Panc1 (cell line): ENCODE measurements around the gene AMIGO3. TPM values are rescaled to one million over a fixed set of nuclear protein-coding genes. Genes with fewer than 3 reads are reported as not detected.

ENCODE experiments used
- ATAC-seq: fragments of 200-7000 bp; cut with Tn5 transposase; 2 replicates; pipeline ENCODE4 v1.9.1; 2020; ENCODE audit warnings: mild to moderate bottlenecking, moderate library complexity
- BruUV-seq: library from RNA; stranded (reverse); fragments of 400-500 nt; replicated peaks from 2 replicates; lab custom pipeline; 2021; lab: Mats Ljungman, UMichigan
- CTCF ChIA-PET: fragments of 300-600 bp; sonication (Branson Sonifier 250); formaldehyde crosslinking; loops from one replicate; lab custom pipeline; 2022; ENCODE audit warnings: antibody characterized with exemption; lab: Charles Lee
- POLR2A ChIA-PET: fragments of 300-600 bp; sonication (Branson Sonifier 250); formaldehyde crosslinking; loops from one replicate; lab custom pipeline; 2022; ENCODE audit warnings: antibody characterized with exemption; lab: Charles Lee
- DNase-seq: peaks from one replicate; pipeline ENCODE4 v3.0.0-alpha.2; 2010; ENCODE audit warnings: low read depth, low spot score
- H3K27ac ChIP-seq: 2 replicates; pipeline ENCODE4 v1.5.1; 2011; ENCODE audit warnings: mild to moderate bottlenecking, low read length, inconsistent platforms
- H3K27me3 ChIP-seq: fragments of 200-500 bp; sonication (Bioruptor generic); 2 replicates; pipeline ENCODE4 v1.6.0; 2014; ENCODE audit warnings: low read length, inconsistent platforms; ENCODE audit not compliant: control insufficient read depth, insufficient read depth
- H3K36me3 ChIP-seq: fragments of 200-500 bp; sonication (Bioruptor generic); 2 replicates; pipeline ENCODE4 v1.5.1; 2014; ENCODE audit warnings: inconsistent platforms, mild to moderate bottlenecking, low read length, moderate library complexity; ENCODE audit not compliant: control insufficient read depth, insufficient read depth
- H3K4me1 ChIP-seq: 2 replicates; pipeline ENCODE4 v1.5.1; 2011; ENCODE audit warnings: inconsistent platforms, mild to moderate bottlenecking, low read length, moderate library complexity; ENCODE audit not compliant: control insufficient read depth, insufficient read depth
- H3K4me3 ChIP-seq, 2 experiments: 2 replicates each; pipeline ENCODE4 v1.5.1; 2011 to 2012; ENCODE audit warnings: low read depth in 2 of 2, low read length in 2 of 2, mild to moderate bottlenecking in 2 of 2, inconsistent platforms in 1 of 2, moderate library complexity in 1 of 2
- H3K9me3 ChIP-seq: fragments of 200-500 bp; sonication (Bioruptor generic); 2 replicates; pipeline ENCODE4 v1.5.1; 2014; ENCODE audit warnings: low read depth, mild to moderate bottlenecking, inconsistent platforms, low read length, moderate library complexity; ENCODE audit not compliant: control insufficient read depth, insufficient read depth
- POLR2AphosphoS5 ChIP-seq: IDR thresholded peaks from 2 replicates; pipeline ENCODE4 v1.6.1; 2012; ENCODE audit warnings: mild to moderate bottlenecking, low read depth, low read length, moderate library complexity
- SIN3A ChIP-seq: IDR thresholded peaks from 2 replicates; pipeline ENCODE4 v1.6.1; 2012; ENCODE audit warnings: low read depth, mild to moderate bottlenecking, low read length, moderate library complexity, borderline replicate concordance; ENCODE audit not compliant: insufficient read depth
- TCF7L2 ChIP-seq: IDR thresholded peaks from 2 replicates; pipeline ENCODE4 v1.6.1; 2011; ENCODE audit warnings: mild to moderate bottlenecking, low read depth, low read length, inconsistent platforms
- in situ Hi-C: cut with HindIII; loops from 2 replicates; pipeline ENCODE4 v1.10.0; 2016; ENCODE audit warnings: low sequenced_read_pairs, low pct_unique_long_range_greater_than_20kb
- intact Hi-C: fragments of 100-400 bp; cut with micrococcal nuclease; formaldehyde crosslinking; loops from one replicate; pipeline ENCODE4 v1.10.0; 2022; ENCODE audit not compliant: unreplicated experiment
- total RNA-seq: library from RNA; stranded (reverse); gene quantifications from one replicate; pipeline ENCODE4 v1.2.1, GENCODE V29; 2021; ENCODE audit not compliant: unreplicated experiment
- TF ChIP-seq, protein P1 (sequence below): fragments of 450-650 bp; IDR thresholded peaks from 2 replicates; pipeline ENCODE4 v1.5.1; 2017; ENCODE audit warnings: mild to moderate bottlenecking
- TF ChIP-seq, protein P2 (sequence below), 2 experiments: IDR thresholded peaks; 2 replicates each; pipeline ENCODE4 v1.6.1; 2011 to 2012; ENCODE audit warnings: low read depth in 2 of 2, control low read depth in 1 of 2, low read length in 1 of 2, mild to moderate bottlenecking in 1 of 2, moderate library complexity in 1 of 2; ENCODE audit not compliant: insufficient read depth in 1 of 2

AMIGO3 gene
- total RNA-seq, 1 experiment from 2014 or later, result 0.72 TPM

DNA sequence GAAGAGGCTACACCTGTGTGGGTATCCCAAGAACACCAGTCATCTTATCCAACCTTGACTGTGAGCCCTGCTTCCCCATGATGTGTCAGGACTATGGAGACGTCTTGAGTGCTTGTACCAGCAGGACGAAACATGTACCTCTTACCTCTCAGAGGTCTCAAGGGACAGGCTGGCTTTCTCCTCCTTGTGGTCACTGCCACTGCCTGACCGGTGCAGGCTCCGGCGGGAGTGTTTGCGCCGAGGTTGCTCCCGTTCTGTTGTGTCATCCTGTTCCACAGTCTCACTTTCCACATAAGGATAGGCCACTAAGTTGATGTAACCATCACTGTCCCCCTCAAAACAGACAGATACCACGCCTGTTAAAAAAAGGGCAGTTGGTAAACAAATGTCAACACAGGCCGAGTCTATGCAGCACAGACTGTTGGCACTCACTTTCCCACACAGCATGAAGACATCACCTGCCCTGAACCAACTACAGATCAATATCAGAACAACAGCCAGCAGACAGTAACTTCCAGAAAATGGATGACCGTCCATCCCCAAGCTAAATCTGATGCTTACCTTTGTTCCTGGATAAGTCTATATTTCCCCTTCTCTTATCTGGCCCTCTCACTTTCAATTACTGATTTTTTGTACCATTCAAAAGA, 18.7 kb upstream of the AMIGO3 start:
- BruUV-seq, result no TSS peak
- no peak for TF ChIP-seq TCF7L2
- TF ChIP-seq, protein P1, sequence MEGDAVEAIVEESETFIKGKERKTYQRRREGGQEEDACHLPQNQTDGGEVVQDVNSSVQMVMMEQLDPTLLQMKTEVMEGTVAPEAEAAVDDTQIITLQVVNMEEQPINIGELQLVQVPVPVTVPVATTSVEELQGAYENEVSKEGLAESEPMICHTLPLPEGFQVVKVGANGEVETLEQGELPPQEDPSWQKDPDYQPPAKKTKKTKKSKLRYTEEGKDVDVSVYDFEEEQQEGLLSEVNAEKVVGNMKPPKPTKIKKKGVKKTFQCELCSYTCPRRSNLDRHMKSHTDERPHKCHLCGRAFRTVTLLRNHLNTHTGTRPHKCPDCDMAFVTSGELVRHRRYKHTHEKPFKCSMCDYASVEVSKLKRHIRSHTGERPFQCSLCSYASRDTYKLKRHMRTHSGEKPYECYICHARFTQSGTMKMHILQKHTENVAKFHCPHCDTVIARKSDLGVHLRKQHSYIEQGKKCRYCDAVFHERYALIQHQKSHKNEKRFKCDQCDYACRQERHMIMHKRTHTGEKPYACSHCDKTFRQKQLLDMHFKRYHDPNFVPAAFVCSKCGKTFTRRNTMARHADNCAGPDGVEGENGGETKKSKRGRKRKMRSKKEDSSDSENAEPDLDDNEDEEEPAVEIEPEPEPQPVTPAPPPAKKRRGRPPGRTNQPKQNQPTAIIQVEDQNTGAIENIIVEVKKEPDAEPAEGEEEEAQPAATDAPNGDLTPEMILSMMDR, result no peak
- TF ChIP-seq, protein P2, sequence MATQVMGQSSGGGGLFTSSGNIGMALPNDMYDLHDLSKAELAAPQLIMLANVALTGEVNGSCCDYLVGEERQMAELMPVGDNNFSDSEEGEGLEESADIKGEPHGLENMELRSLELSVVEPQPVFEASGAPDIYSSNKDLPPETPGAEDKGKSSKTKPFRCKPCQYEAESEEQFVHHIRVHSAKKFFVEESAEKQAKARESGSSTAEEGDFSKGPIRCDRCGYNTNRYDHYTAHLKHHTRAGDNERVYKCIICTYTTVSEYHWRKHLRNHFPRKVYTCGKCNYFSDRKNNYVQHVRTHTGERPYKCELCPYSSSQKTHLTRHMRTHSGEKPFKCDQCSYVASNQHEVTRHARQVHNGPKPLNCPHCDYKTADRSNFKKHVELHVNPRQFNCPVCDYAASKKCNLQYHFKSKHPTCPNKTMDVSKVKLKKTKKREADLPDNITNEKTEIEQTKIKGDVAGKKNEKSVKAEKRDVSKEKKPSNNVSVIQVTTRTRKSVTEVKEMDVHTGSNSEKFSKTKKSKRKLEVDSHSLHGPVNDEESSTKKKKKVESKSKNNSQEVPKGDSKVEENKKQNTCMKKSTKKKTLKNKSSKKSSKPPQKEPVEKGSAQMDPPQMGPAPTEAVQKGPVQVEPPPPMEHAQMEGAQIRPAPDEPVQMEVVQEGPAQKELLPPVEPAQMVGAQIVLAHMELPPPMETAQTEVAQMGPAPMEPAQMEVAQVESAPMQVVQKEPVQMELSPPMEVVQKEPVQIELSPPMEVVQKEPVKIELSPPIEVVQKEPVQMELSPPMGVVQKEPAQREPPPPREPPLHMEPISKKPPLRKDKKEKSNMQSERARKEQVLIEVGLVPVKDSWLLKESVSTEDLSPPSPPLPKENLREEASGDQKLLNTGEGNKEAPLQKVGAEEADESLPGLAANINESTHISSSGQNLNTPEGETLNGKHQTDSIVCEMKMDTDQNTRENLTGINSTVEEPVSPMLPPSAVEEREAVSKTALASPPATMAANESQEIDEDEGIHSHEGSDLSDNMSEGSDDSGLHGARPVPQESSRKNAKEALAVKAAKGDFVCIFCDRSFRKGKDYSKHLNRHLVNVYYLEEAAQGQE (IDR thresholded peaks at IDR 0.05; ENCODE audit: insufficient read depth in 1 of 2, low read depth in 2 of 2, low read length in 1 of 2), result no peak
- TF ChIP-seq SIN3A, result no peak
- TF ChIP-seq POLR2AphosphoS5, result no peak
- ChIA-PET CTCF (no interaction called here), POLR2A (no interaction called here)
- Histone ChIP-seq H3K4me3 (no peak overlapping the region), H3K36me3 (peaks cover 2% of the 10 kb centered on the region; the same call in 1 of the 2 replicates), H3K4me1 (no peaks in the 10 kb centered on the region), H3K27me3 (no peaks in the 10 kb centered on the region), H3K27ac (no peak overlapping the region), H3K9me3 (no peaks in the 10 kb centered on the region)
- DNase-seq, result no peak
- no peak for ATAC-seq
- in situ Hi-C loops, result no loop called here
- intact Hi-C loops, result no loop called here

DNA sequence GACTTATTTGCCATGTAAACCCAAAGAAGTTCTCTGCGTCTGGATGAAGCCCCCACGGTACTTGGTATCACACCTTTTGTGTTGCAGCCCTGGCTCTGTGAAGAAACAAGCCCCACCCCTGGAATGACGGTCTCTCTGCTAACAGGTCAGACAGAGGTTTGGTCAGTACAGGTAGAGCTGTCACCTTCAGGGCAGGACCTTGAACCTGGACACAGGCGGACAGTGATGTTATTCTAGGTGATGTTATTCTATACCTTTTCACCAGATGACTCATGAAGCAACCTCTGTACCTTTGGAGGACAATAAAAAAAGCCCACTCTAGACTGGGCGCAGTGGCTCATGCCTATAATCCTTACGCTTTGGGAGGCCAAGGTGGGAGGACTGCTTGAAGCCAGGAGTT, 15.3 kb upstream of the AMIGO3 start:
- ATAC-seq (no peak), DNase-seq (no peak)
- H3K27me3 ChIP-seq, result no peaks in the 10 kb centered on the region
- no peak for TF ChIP-seq TCF7L2
- TF ChIP-seq, protein P1, result no peak
- TF ChIP-seq SIN3A, result no peak
- no peak for TF ChIP-seq POLR2AphosphoS5
- TF ChIP-seq, protein P2 (IDR thresholded peaks at IDR 0.05; ENCODE audit: insufficient read depth in 1 of 2, low read depth in 2 of 2, low read length in 1 of 2), result no peak
- in situ Hi-C loops (no loop called here), intact Hi-C loops (no loop called here)
- H3K36me3 ChIP-seq, result peaks cover 5% of the 10 kb centered on the region; the same call in 1 of the 2 replicates
- H3K4me3 ChIP-seq, result no peak overlapping the region
- POLR2A ChIA-PET, result interaction anchor here (0.7 kb wide), 2 partner anchors 12 to 68 kb away, joined by 12 to 15 read pairs; no protein-coding TSS in a partner anchor
- BruUV-seq, result no TSS peak
- CTCF ChIA-PET, result no interaction called here
- H3K27ac ChIP-seq, result no peak overlapping the region
- no peaks in the 10 kb centered on the region for H3K9me3 ChIP-seq
- no peaks in the 10 kb centered on the region for H3K4me1 ChIP-seq
